Panc1 (cell line): ENCODE measurements around the gene MYL12A. TPM values are rescaled to one million over a fixed set of nuclear protein-coding genes. Genes with fewer than 3 reads are reported as not detected.

Experiments
- ATAC-seq: fragments of 200-7000 bp; cut with Tn5 transposase; 2 replicates; pipeline ENCODE4 v1.9.1; 2020; ENCODE audit warnings: mild to moderate bottlenecking, moderate library complexity
- BruUV-seq: library from RNA; stranded (reverse); fragments of 400-500 nt; replicated peaks from 2 replicates; lab custom pipeline; 2021; lab: Mats Ljungman, UMichigan
- CTCF ChIA-PET: fragments of 300-600 bp; sonication (Branson Sonifier 250); formaldehyde crosslinking; loops from one replicate; lab custom pipeline; 2022; ENCODE audit warnings: antibody characterized with exemption; lab: Charles Lee
- POLR2A ChIA-PET: fragments of 300-600 bp; sonication (Branson Sonifier 250); formaldehyde crosslinking; loops from one replicate; lab custom pipeline; 2022; ENCODE audit warnings: antibody characterized with exemption; lab: Charles Lee
- DNase-seq: peaks from one replicate; pipeline ENCODE4 v3.0.0-alpha.2; 2010; ENCODE audit warnings: low read depth, low spot score
- H3K27ac ChIP-seq: 2 replicates; pipeline ENCODE4 v1.5.1; 2011; ENCODE audit warnings: mild to moderate bottlenecking, low read length, inconsistent platforms
- H3K27me3 ChIP-seq: fragments of 200-500 bp; sonication (Bioruptor generic); 2 replicates; pipeline ENCODE4 v1.6.0; 2014; ENCODE audit warnings: low read length, inconsistent platforms; ENCODE audit not compliant: control insufficient read depth, insufficient read depth
- H3K36me3 ChIP-seq: fragments of 200-500 bp; sonication (Bioruptor generic); 2 replicates; pipeline ENCODE4 v1.5.1; 2014; ENCODE audit warnings: inconsistent platforms, mild to moderate bottlenecking, low read length, moderate library complexity; ENCODE audit not compliant: control insufficient read depth, insufficient read depth
- H3K4me1 ChIP-seq: 2 replicates; pipeline ENCODE4 v1.5.1; 2011; ENCODE audit warnings: inconsistent platforms, mild to moderate bottlenecking, low read length, moderate library complexity; ENCODE audit not compliant: control insufficient read depth, insufficient read depth
- H3K4me3 ChIP-seq, 2 experiments: 2 replicates each; pipeline ENCODE4 v1.5.1; 2011 to 2012; ENCODE audit warnings: low read depth in 2 of 2, low read length in 2 of 2, mild to moderate bottlenecking in 2 of 2, inconsistent platforms in 1 of 2, moderate library complexity in 1 of 2
- H3K9me3 ChIP-seq: fragments of 200-500 bp; sonication (Bioruptor generic); 2 replicates; pipeline ENCODE4 v1.5.1; 2014; ENCODE audit warnings: low read depth, mild to moderate bottlenecking, inconsistent platforms, low read length, moderate library complexity; ENCODE audit not compliant: control insufficient read depth, insufficient read depth
- CTCF ChIP-seq: fragments of 450-650 bp; IDR thresholded peaks from 2 replicates; pipeline ENCODE4 v1.5.1; 2017; ENCODE audit warnings: mild to moderate bottlenecking
- POLR2AphosphoS5 ChIP-seq: IDR thresholded peaks from 2 replicates; pipeline ENCODE4 v1.6.1; 2012; ENCODE audit warnings: mild to moderate bottlenecking, low read depth, low read length, moderate library complexity
- REST ChIP-seq, 2 experiments: IDR thresholded peaks; 2 replicates each; pipeline ENCODE4 v1.6.1; 2011 to 2012; ENCODE audit warnings: low read depth in 2 of 2, control low read depth in 1 of 2, low read length in 1 of 2, mild to moderate bottlenecking in 1 of 2, moderate library complexity in 1 of 2; ENCODE audit not compliant: insufficient read depth in 1 of 2
- SIN3A ChIP-seq: IDR thresholded peaks from 2 replicates; pipeline ENCODE4 v1.6.1; 2012; ENCODE audit warnings: low read depth, mild to moderate bottlenecking, low read length, moderate library complexity, borderline replicate concordance; ENCODE audit not compliant: insufficient read depth
- TCF7L2 ChIP-seq: IDR thresholded peaks from 2 replicates; pipeline ENCODE4 v1.6.1; 2011; ENCODE audit warnings: mild to moderate bottlenecking, low read depth, low read length, inconsistent platforms
- in situ Hi-C: cut with HindIII; loops from 2 replicates; pipeline ENCODE4 v1.10.0; 2016; ENCODE audit warnings: low sequenced_read_pairs, low pct_unique_long_range_greater_than_20kb
- intact Hi-C: fragments of 100-400 bp; cut with micrococcal nuclease; formaldehyde crosslinking; loops from one replicate; pipeline ENCODE4 v1.10.0; 2022; ENCODE audit not compliant: unreplicated experiment
- total RNA-seq: library from RNA; stranded (reverse); gene quantifications from one replicate; pipeline ENCODE4 v1.2.1, GENCODE V29; 2021; ENCODE audit not compliant: unreplicated experiment

The MYL12A gene
- total RNA-seq, 1 experiment from 2014 or later = 489 TPM

- no TSS peak for BruUV-seq
- ChIA-PET CTCF (interaction anchor here (0.7 kb wide), 1 partner anchor 95 kb away, joined by 4 read pairs; no protein-coding TSS in a partner anchor), POLR2A (interaction anchor here (0.5 to 0.7 kb wide), 5 partner anchors 16 to 400 kb away, joined by 3 to 11 read pairs (median 4); no protein-coding TSS in a partner anchor)
- H3K4me3 ChIP-seq = peak overlapping the region; percentile 98 to 99
- DNase-seq = no peak
- no peaks in the 10 kb centered on the region for H3K27me3 ChIP-seq
- H3K36me3 ChIP-seq = peaks cover 27% of the 10 kb centered on the region
- TF ChIP-seq REST (IDR thresholded peaks at IDR 0.05; ENCODE audit: insufficient read depth in 1 of 2, low read depth in 2 of 2, low read length in 1 of 2) = 0 out of 4 replicates have a peak, but pooled peaks of 1 of the 2 experiments have one; percentile 2
- no peak for TF ChIP-seq POLR2AphosphoS5
- intact Hi-C loops (loop anchor here (5.0 kb wide), 2 partner anchors 96 to 236 kb away; partner anchors contain the start of gene LPIN2), in situ Hi-C loops (no loop called here)
- H3K9me3 ChIP-seq = no peaks in the 10 kb centered on the region
- H3K4me1 ChIP-seq = peaks cover 37% of the 10 kb centered on the region
- H3K27ac ChIP-seq = peak overlapping the region; percentile 100
- ATAC-seq = no peak
Measured at GRCh38 chr18:3248062-3248657, 559 bp downstream of the MYL12A start.

- DNase-seq (no peak), ATAC-seq (no peak)
- Histone ChIP-seq H3K4me1 (peaks cover 41% of the 10 kb centered on the region), H3K27ac (peak overlapping the region; percentile 100), H3K4me3 (peak overlapping the region; percentile 98 to 99), H3K9me3 (no peaks in the 10 kb centered on the region), H3K36me3 (peaks cover 33% of the 10 kb centered on the region), H3K27me3 (no peaks in the 10 kb centered on the region)
- TF ChIP-seq POLR2AphosphoS5 (peak; percentile 50; the same call in 1 of the 2 replicates), SIN3A (0 out of 2 replicates have a peak, but pooled peaks have one; percentile 66), TCF7L2 (no peak), CTCF (no peak), REST (IDR thresholded peaks at IDR 0.05; ENCODE audit: insufficient read depth in 1 of 2, low read depth in 2 of 2, low read length in 1 of 2) (no peak)
- in situ Hi-C loops (no loop called here), intact Hi-C loops (loop anchor here (5.0 kb wide), 2 partner anchors 97 to 237 kb away; partner anchors contain the start of gene LPIN2)
- POLR2A ChIA-PET = interaction anchor here (0.5 to 0.7 kb wide), 5 partner anchors 15 to 444 kb away, joined by 3 to 4 read pairs (median 4); no protein-coding TSS in a partner anchor
- CTCF ChIA-PET = interaction anchor here (0.7 to 0.9 kb wide), 2 partner anchors 96 to 335 kb away, joined by 3 to 4 read pairs; no protein-coding TSS in a partner anchor
- TSS peak; percentile 88 for BruUV-seq
Measured at GRCh38 chr18:3248658-3249359, 1.2 kb downstream of the MYL12A start.
